Omental fat pad (tissue), 4 donors: Measurements from ENCODE around the gene ELAVL4. TPM values are rescaled to one million over a fixed set of nuclear protein-coding genes. Genes with fewer than 3 reads are reported as not detected.

Source experiments
- ATAC-seq: fragments of 150-250 bp; one replicate; pipeline ENCODE4 v1.9.1; 2016; ENCODE audit warnings: mild to moderate bottlenecking, moderate library complexity; ENCODE audit not compliant: low FRiP score
- DNase-seq: peaks from one replicate; pipeline ENCODE4 v3.0.0-alpha.2; 2019; ENCODE audit warnings: low spot score
- CTCF ChIP-seq, 3 donors: fragments of 450-650 bp; IDR thresholded peaks; one replicate each; pipeline ENCODE4 v1.5.1; 2016 to 2017; ENCODE audit warnings: antibody characterized with exemption in 3 of 3, mild to moderate bottlenecking in 3 of 3, moderate library complexity in 2 of 3
- total RNA-seq, 4 donors: library from RNA; depleted of rRNA; stranded (reverse); fragments of >200 nt; gene quantifications; one replicate each; pipeline ENCODE4 v1.1.0, GENCODE V29; 2016

The ELAVL4 gene
- total RNA-seq, 4 donors from 2014 or later, result 0.12 TPM; not detected in 3

GRCh38 chr1:50209749-50210148, 101.0 kb downstream of the ELAVL4 start:
- DNase-seq, result no peak
- no peak for ATAC-seq
- TF ChIP-seq CTCF (IDR thresholded peaks at IDR 0.05), result no peak

- no peak for DNase-seq
- ATAC-seq, result no peak
- no peak for TF ChIP-seq CTCF (IDR thresholded peaks at IDR 0.05)
Measured at GRCh38 chr1:50213505-50213904, 104.8 kb downstream of the ELAVL4 start.

- ATAC-seq, result no peak
- no peak for DNase-seq
- TF ChIP-seq CTCF (IDR thresholded peaks at IDR 0.05), result no peak
Measured at GRCh38 chr1:50214717-50215116, 106.0 kb downstream of the ELAVL4 start.

- no peak for TF ChIP-seq CTCF (IDR thresholded peaks at IDR 0.05)
- ATAC-seq (no peak), DNase-seq (no peak)
Measured at GRCh38 chr1:50218344-50219120, 109.8 kb downstream of the ELAVL4 start.

- no peak for ATAC-seq
- no peak for DNase-seq
- no peak for TF ChIP-seq CTCF (IDR thresholded peaks at IDR 0.05)
Measured at GRCh38 chr1:50228871-50229384, 120.2 kb downstream of the ELAVL4 start.

GRCh38 chr1:50231209-50231608, 122.5 kb downstream of the ELAVL4 start:
- DNase-seq (no peak), ATAC-seq (no peak)
- no peak for TF ChIP-seq CTCF (IDR thresholded peaks at IDR 0.05)

GRCh38 chr1:50232336-50232735, 123.6 kb downstream of the ELAVL4 start:
- TF ChIP-seq CTCF (IDR thresholded peaks at IDR 0.05), result no peak
- DNase-seq (no peak), ATAC-seq (no peak)
